HCT116 (cell line): ENCODE data around the gene LNPK. TPM values are rescaled to one million over a fixed set of nuclear protein-coding genes. Genes with fewer than 3 reads are reported as not detected.

ENCODE experiments used
- ATAC-seq: fragments of 200-7000 bp; cut with Tn5 transposase; 2 replicates; pipeline ENCODE4 v1.9.1; 2020; ENCODE audit warnings: mild to moderate bottlenecking, moderate library complexity
- BruUV-seq: library from RNA; stranded (reverse); fragments of 400-500 nt; replicated peaks from 2 replicates; lab custom pipeline; 2021; lab: Mats Ljungman, UMichigan
- CTCF ChIA-PET: fragments of 300-600 bp; sonication (Branson Sonifier 250); formaldehyde crosslinking; loops from one replicate; lab custom pipeline; 2021; ENCODE audit warnings: antibody characterized with exemption; lab: Charles Lee
- POLR2A ChIA-PET: fragments of 300-600, 350-600 bp; sonication (Branson Sonifier 250); formaldehyde crosslinking; loops from one replicate; lab custom pipeline; 2021; ENCODE audit warnings: antibody characterized with exemption; lab: Charles Lee
- RAD21 ChIA-PET, 2 experiments: fragments of 300-600 bp; sonication (Branson Sonifier 250); formaldehyde crosslinking; loops; one replicate each; lab custom pipeline; 2023; ENCODE audit warnings: low total read pairs in 2 of 2; ENCODE audit not compliant: uncharacterized antibody in 2 of 2, unreplicated experiment in 2 of 2, low non-redundant PET in 1 of 2; lab: Charles Lee
- DNase-seq: peaks from one replicate; pipeline ENCODE4 v3.0.0-alpha.2; 2010; ENCODE audit warnings: low read depth, low spot score
- H2AFZ ChIP-seq: fragments of 200-600 bp; shearing (Covaris generic), sonication (generic); 2 replicates; pipeline ENCODE4 v1.6.1; 2017; ENCODE audit warnings: low read depth, mixed run types, mixed read lengths, antibody characterized with exemption, low read length; ENCODE audit not compliant: poor library complexity, severe bottlenecking
- H3K27ac ChIP-seq: 2 replicates; pipeline ENCODE4 v1.5.1; 2012; ENCODE audit warnings: low read depth, low read length
- H3K27me3 ChIP-seq: fragments of 200-600 bp; sonication (generic); 2 replicates; pipeline ENCODE4 v1.6.1; 2016; ENCODE audit warnings: mixed run types, low read length, mixed read lengths; ENCODE audit not compliant: insufficient read depth
- H3K36me3 ChIP-seq, 2 experiments: fragments of 200-500 bp in 1 of 2; fragments of 200-600 bp in 1 of 2; sonication (Bioruptor generic) in 1 of 2; sonication (generic) in 1 of 2; 2 replicates each; pipeline versions ENCODE4 v1.5.1 to v1.6.1; 2014 to 2016; ENCODE audit warnings: low read length in 2 of 2, inconsistent platforms in 1 of 2, mixed read lengths in 1 of 2, mixed run types in 1 of 2; ENCODE audit not compliant: insufficient read depth in 2 of 2, control insufficient read depth in 1 of 2
- H3K4me1 ChIP-seq, 2 experiments: fragments of 200-600 bp in 1 of 2; sonication (generic) in 1 of 2; 2 replicates each; pipeline versions ENCODE4 v1.5.1 to v1.6.1; 2012 to 2017; ENCODE audit warnings: low read length in 2 of 2, inconsistent platforms in 1 of 2, mild to moderate bottlenecking in 1 of 2, mixed read lengths in 1 of 2, mixed run types in 1 of 2, moderate library complexity in 1 of 2; ENCODE audit not compliant: insufficient read depth in 2 of 2, control insufficient read depth in 1 of 2
- H3K4me2 ChIP-seq: fragments of 200-600 bp; sonication (generic); 2 replicates; pipeline ENCODE4 v1.6.1; 2017; ENCODE audit warnings: mixed run types, low read length, mixed read lengths
- H3K4me3 ChIP-seq, 2 experiments: fragments of 200-600 bp in 1 of 2; sonication (generic) in 1 of 2; replicated peaks in 1 of 2; 2 replicates each; pipeline ENCODE4 v1.5.1; 2011 to 2016; ENCODE audit warnings: low read length in 2 of 2, control low read depth in 1 of 2, low read depth in 1 of 2, mild to moderate bottlenecking in 1 of 2, mixed read lengths in 1 of 2, mixed run types in 1 of 2
- H3K79me2 ChIP-seq: fragments of 200-600 bp; sonication (generic); 2 replicates; pipeline ENCODE4 v1.6.1; 2017; ENCODE audit warnings: mild to moderate bottlenecking, mixed run types, low read length, moderate library complexity, mixed read lengths; ENCODE audit not compliant: insufficient read depth
- H3K9ac ChIP-seq: fragments of 200-600 bp; sonication (generic); 2 replicates; pipeline ENCODE4 v1.6.1; 2016; ENCODE audit warnings: low read length, mixed read lengths
- H3K9me2 ChIP-seq: fragments of 200-600 bp; sonication (generic), shearing (Covaris generic); 2 replicates; pipeline ENCODE4 v1.6.1; 2017; ENCODE audit warnings: mixed run types, mild to moderate bottlenecking, moderate library complexity; ENCODE audit not compliant: insufficient read depth
- H3K9me3 ChIP-seq, 2 experiments: fragments of 200-500 bp in 1 of 2; fragments of 200-600 bp in 1 of 2; sonication (Bioruptor generic) in 1 of 2; sonication (generic) in 1 of 2; 2 replicates each; pipeline ENCODE4 v1.6.1; 2014 to 2017; ENCODE audit warnings: low read length in 2 of 2, mixed read lengths in 2 of 2, inconsistent platforms in 1 of 2, low read depth in 1 of 2, mild to moderate bottlenecking in 1 of 2, mixed run types in 1 of 2, moderate library complexity in 1 of 2; ENCODE audit not compliant: control insufficient read depth in 1 of 2, insufficient read depth in 1 of 2
- H4K20me1 ChIP-seq: fragments of 200-600 bp; sonication (generic), shearing (Covaris generic); 2 replicates; pipeline ENCODE4 v1.6.1; 2017; ENCODE audit warnings: mixed run types, mild to moderate bottlenecking, moderate library complexity; ENCODE audit not compliant: insufficient read depth
- CBX3 ChIP-seq: IDR thresholded peaks from 2 replicates; pipeline ENCODE4 v1.6.1; 2012; ENCODE audit warnings: low read depth
- ELF1 ChIP-seq: IDR thresholded peaks from 2 replicates; pipeline ENCODE4 v1.6.1; 2012; ENCODE audit warnings: low read depth, borderline replicate concordance
- FOSL1 ChIP-seq: IDR thresholded peaks from 2 replicates; pipeline ENCODE4 v1.6.1; 2012; ENCODE audit warnings: low read depth
- SIN3A ChIP-seq: IDR thresholded peaks from 2 replicates; pipeline ENCODE4 v1.6.1; 2012; ENCODE audit warnings: low read depth
- SRF ChIP-seq: IDR thresholded peaks from 2 replicates; pipeline ENCODE4 v1.6.1; 2012; ENCODE audit warnings: low read depth
- ZFX ChIP-seq: fragments of 450-650 bp; IDR thresholded peaks from 2 replicates; pipeline ENCODE4 v1.6.1; 2017
- intact Hi-C: fragments of 100-400 bp; cut with micrococcal nuclease; formaldehyde crosslinking; loops from 2 replicates; pipeline ENCODE4 v1.10.0; 2022
- total RNA-seq: library from RNA; stranded (reverse); gene quantifications from one replicate; pipeline ENCODE4 v1.2.1, GENCODE V29; 2021; ENCODE audit not compliant: unreplicated experiment
- TF ChIP-seq, protein P1 (sequence below), 3 experiments: fragments of 200-600 bp in 1 of 3; sonication (generic) in 1 of 3; IDR thresholded peaks in 2 of 3; conservative IDR thresholded peaks in 1 of 3; 2 replicates each; pipeline ENCODE4 v1.5.1; 2012 to 2017; ENCODE audit warnings: low read depth in 2 of 3, low read length in 2 of 3, antibody characterized with exemption in 1 of 3, borderline replicate concordance in 1 of 3, control low read depth in 1 of 3, mild to moderate bottlenecking in 1 of 3, mixed read lengths in 1 of 3, mixed run types in 1 of 3, moderate library complexity in 1 of 3; ENCODE audit not compliant: insufficient read depth in 1 of 3
- TF ChIP-seq, protein P2 (sequence below): IDR thresholded peaks from 2 replicates; pipeline ENCODE4 v1.6.1; 2011; ENCODE audit warnings: mild to moderate bottlenecking, low read length, moderate library complexity; ENCODE audit not compliant: insufficient replicate concordance; ENCODE audit errors: extremely low read depth

The LNPK gene
- total RNA-seq, 1 experiment from 2014 or later: 22.3 TPM

DNA sequence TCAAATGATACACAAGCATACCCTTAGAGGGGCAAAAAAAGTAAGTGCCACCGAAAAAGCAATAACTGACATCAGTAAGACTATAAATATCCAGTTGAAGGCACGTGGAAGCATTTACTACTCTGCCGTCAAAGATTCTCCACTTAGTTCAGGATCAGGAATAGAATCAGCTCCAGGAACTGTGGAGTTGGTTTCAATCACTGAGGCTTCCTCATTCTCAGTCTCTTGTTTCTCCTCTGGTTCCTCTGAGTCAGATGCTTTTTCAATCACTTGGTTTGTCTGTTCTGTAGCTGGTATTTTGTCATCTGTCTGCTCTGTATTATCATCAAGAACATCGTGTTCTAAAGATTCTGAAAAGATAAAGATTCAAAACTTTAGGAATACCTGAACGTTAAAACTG lies 72.2 kb downstream of the LNPK start:
- no peak overlapping the region for H3K4me3 ChIP-seq
- H3K36me3 ChIP-seq: no peaks in the 10 kb centered on the region
- H3K27ac ChIP-seq: no peak overlapping the region
- H3K9me3 ChIP-seq: no peaks in the 10 kb centered on the region
- no peaks in the 10 kb centered on the region for H3K27me3 ChIP-seq
- no peaks in the 10 kb centered on the region for H3K79me2 ChIP-seq
- no peaks in the 10 kb centered on the region for H3K9me2 ChIP-seq
- TF ChIP-seq SRF: no peak
- TF ChIP-seq FOSL1: no peak
- TF ChIP-seq, protein P1, sequence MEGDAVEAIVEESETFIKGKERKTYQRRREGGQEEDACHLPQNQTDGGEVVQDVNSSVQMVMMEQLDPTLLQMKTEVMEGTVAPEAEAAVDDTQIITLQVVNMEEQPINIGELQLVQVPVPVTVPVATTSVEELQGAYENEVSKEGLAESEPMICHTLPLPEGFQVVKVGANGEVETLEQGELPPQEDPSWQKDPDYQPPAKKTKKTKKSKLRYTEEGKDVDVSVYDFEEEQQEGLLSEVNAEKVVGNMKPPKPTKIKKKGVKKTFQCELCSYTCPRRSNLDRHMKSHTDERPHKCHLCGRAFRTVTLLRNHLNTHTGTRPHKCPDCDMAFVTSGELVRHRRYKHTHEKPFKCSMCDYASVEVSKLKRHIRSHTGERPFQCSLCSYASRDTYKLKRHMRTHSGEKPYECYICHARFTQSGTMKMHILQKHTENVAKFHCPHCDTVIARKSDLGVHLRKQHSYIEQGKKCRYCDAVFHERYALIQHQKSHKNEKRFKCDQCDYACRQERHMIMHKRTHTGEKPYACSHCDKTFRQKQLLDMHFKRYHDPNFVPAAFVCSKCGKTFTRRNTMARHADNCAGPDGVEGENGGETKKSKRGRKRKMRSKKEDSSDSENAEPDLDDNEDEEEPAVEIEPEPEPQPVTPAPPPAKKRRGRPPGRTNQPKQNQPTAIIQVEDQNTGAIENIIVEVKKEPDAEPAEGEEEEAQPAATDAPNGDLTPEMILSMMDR (IDR thresholded peaks at IDR 0.05 in 2 of 3, conservative IDR thresholded peaks at IDR 0.05 in 1 of 3; ENCODE audit: borderline replicate concordance in 1 of 3, insufficient read depth in 1 of 3, low read depth in 2 of 3, low read length in 2 of 3): no peak
- intact Hi-C loops: no loop called here
- no peaks in the 10 kb centered on the region for H4K20me1 ChIP-seq
- POLR2A ChIA-PET: no interaction called here
- ATAC-seq (no peak), DNase-seq (no peak)
- H2AFZ ChIP-seq: no peak overlapping the region
- BruUV-seq: no TSS peak
- no peak overlapping the region for H3K4me2 ChIP-seq
- H3K9ac ChIP-seq: no peak overlapping the region
- RAD21 ChIA-PET: no interaction called here
- H3K4me1 ChIP-seq: no peaks in the 10 kb centered on the region
- CTCF ChIA-PET: no interaction called here

DNA sequence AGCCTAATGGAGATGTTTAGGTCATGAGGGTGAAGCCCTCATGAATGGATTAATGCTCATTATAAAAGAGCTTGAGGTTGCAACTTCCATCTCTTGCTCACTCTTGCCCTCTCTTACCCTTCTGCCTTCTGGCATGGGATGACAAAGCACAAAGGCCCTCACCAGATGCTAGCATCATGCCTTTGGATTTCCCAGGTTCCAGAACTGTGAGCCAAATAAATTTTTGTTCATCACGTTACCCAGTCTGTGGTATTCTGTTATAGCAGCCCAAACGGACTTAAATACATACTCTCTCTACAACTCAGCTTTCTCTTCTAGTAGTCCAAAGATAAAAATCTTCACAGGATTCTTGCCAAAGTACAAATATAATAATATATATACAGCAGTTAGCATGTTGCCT lies 75.8 kb downstream of the LNPK start:
- no peaks in the 10 kb centered on the region for H3K27me3 ChIP-seq
- no peak overlapping the region for H3K4me3 ChIP-seq
- TF ChIP-seq, protein P2, sequence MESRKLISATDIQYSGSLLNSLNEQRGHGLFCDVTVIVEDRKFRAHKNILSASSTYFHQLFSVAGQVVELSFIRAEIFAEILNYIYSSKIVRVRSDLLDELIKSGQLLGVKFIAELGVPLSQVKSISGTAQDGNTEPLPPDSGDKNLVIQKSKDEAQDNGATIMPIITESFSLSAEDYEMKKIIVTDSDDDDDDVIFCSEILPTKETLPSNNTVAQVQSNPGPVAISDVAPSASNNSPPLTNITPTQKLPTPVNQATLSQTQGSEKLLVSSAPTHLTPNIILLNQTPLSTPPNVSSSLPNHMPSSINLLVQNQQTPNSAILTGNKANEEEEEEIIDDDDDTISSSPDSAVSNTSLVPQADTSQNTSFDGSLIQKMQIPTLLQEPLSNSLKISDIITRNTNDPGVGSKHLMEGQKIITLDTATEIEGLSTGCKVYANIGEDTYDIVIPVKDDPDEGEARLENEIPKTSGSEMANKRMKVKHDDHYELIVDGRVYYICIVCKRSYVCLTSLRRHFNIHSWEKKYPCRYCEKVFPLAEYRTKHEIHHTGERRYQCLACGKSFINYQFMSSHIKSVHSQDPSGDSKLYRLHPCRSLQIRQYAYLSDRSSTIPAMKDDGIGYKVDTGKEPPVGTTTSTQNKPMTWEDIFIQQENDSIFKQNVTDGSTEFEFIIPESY: no peak
- TF ChIP-seq SIN3A: no peak
- TF ChIP-seq CBX3: no peak
- TF ChIP-seq ZFX: no peak
- no peak for TF ChIP-seq ELF1
- TF ChIP-seq, all 23 proteins: peak for 0
- Histone ChIP-seq H3K9ac (no peak overlapping the region), H3K36me3 (no peaks in the 10 kb centered on the region), H3K4me1 (no peaks in the 10 kb centered on the region), H3K9me2 (no peaks in the 10 kb centered on the region), H3K4me2 (no peak overlapping the region), H3K27ac (no peak overlapping the region), H3K9me3 (no peaks in the 10 kb centered on the region), H4K20me1 (no peaks in the 10 kb centered on the region), H3K79me2 (no peaks in the 10 kb centered on the region), H2AFZ (no peak overlapping the region)
- DNase-seq (no peak), ATAC-seq (no peak)
- intact Hi-C loops: no loop called here
- ChIA-PET CTCF (no interaction called here), RAD21 (no interaction called here), POLR2A (no interaction called here)
- BruUV-seq: no TSS peak
